ENCODE results near the gene GPR18. TPM values are rescaled to one million over a fixed set of nuclear protein-coding genes. Genes with fewer than 3 reads are reported as not detected.

GPR18 gene
- total RNA-seq, 1 experiment from 2014 or later: not detected

GRCh38 chr13:99301056-99301838 is 43.1 kb upstream of the GPR18 start (continued):
- TF ChIP-seq EZH2 (IDR thresholded peaks at IDR 0.05) (no peak), ZNF274 (IDR thresholded peaks at IDR 0.05; ENCODE audit: low read depth, low read length) (no peak), SIN3A (IDR thresholded peaks at IDR 0.05; ENCODE audit: low read depth) (no peak)
- TF ChIP-seq, protein P1, sequence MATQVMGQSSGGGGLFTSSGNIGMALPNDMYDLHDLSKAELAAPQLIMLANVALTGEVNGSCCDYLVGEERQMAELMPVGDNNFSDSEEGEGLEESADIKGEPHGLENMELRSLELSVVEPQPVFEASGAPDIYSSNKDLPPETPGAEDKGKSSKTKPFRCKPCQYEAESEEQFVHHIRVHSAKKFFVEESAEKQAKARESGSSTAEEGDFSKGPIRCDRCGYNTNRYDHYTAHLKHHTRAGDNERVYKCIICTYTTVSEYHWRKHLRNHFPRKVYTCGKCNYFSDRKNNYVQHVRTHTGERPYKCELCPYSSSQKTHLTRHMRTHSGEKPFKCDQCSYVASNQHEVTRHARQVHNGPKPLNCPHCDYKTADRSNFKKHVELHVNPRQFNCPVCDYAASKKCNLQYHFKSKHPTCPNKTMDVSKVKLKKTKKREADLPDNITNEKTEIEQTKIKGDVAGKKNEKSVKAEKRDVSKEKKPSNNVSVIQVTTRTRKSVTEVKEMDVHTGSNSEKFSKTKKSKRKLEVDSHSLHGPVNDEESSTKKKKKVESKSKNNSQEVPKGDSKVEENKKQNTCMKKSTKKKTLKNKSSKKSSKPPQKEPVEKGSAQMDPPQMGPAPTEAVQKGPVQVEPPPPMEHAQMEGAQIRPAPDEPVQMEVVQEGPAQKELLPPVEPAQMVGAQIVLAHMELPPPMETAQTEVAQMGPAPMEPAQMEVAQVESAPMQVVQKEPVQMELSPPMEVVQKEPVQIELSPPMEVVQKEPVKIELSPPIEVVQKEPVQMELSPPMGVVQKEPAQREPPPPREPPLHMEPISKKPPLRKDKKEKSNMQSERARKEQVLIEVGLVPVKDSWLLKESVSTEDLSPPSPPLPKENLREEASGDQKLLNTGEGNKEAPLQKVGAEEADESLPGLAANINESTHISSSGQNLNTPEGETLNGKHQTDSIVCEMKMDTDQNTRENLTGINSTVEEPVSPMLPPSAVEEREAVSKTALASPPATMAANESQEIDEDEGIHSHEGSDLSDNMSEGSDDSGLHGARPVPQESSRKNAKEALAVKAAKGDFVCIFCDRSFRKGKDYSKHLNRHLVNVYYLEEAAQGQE (IDR thresholded peaks at IDR 0.05; ENCODE audit: low read depth): no peak

DNA sequence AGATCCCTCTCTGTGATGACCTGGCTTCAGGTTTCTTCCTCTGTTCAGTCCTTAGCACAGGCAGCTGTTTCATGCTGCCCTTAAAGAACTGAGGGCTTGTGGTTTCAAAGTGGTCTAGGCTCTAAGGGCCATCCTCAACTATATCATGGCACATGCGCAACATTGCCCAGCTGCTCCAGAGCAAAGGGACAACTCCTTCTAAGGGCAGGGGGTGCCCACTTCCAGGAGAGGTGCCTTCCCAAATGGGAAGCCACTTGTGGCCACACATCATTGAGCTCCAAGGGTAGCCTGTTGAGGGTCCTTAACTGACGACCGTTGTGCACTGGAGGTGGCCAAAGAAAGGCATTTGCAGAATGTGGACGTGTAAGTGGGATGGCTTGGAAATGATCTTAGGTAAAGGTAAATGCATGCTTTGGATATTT is 41.8 kb upstream of the GPR18 start:
- no peak overlapping the region for H3K9ac ChIP-seq (ENCODE audit: low read length)
- H3K79me2 ChIP-seq (ENCODE audit: insufficient read depth, low read length): 0 out of 2 replicates have a peak, but pooled peaks cover 5% of the 10 kb centered on the region
- no peaks in the 10 kb centered on the region for H3K9me2 ChIP-seq (ENCODE audit: insufficient read depth)
- intact Hi-C loops (cut with micrococcal nuclease): no loop called here
- RAD21 ChIA-PET (ENCODE audit: low non-redundant PET in 1 of 2, low total read pairs in 2 of 2, uncharacterized antibody in 2 of 2, unreplicated experiment in 2 of 2): no interaction called here
- H3K4me2 ChIP-seq (ENCODE audit: low read length): no peak overlapping the region
- no peaks in the 10 kb centered on the region for H3K27me3 ChIP-seq (ENCODE audit: insufficient read depth, low read length)
- POLR2A ChIA-PET: no interaction called here
- no peak overlapping the region for H2AFZ ChIP-seq (ENCODE audit: low read depth, low read length, poor library complexity, severe bottlenecking)
- CTCF ChIA-PET: no interaction called here
- H3K27ac ChIP-seq (ENCODE audit: low read depth, low read length): no peak overlapping the region
- H3K9me3 ChIP-seq (ENCODE audit: control insufficient read depth in 1 of 2, insufficient read depth in 1 of 2, low read depth in 1 of 2, low read length in 2 of 2): no peaks in the 10 kb centered on the region; a peak in 1 of 4 replicates
- DNase-seq (ENCODE audit: low read depth, low spot score) (no peak), ATAC-seq (no peak)
- BruUV-seq (replicated peaks): no TSS peak
- H3K4me3 ChIP-seq (replicated peaks in 1 of 2; ENCODE audit: low read depth in 1 of 2, low read length in 2 of 2): no peak overlapping the region
- H4K20me1 ChIP-seq (ENCODE audit: insufficient read depth): no peaks in the 10 kb centered on the region
- H3K36me3 ChIP-seq (ENCODE audit: control insufficient read depth in 1 of 2, insufficient read depth in 2 of 2, low read length in 2 of 2): no peaks in the 10 kb centered on the region; a peak in 1 of 4 replicates
- peaks cover 0 to 13% of the 10 kb centered on the region in 2 experiments; a peak in 1 of 4 replicates for H3K4me1 ChIP-seq (ENCODE audit: control insufficient read depth in 1 of 2, insufficient read depth in 2 of 2, low read length in 2 of 2)
- TF ChIP-seq FOSL1 (IDR thresholded peaks at IDR 0.05; ENCODE audit: low read depth): no peak
- TF ChIP-seq, protein P2, sequence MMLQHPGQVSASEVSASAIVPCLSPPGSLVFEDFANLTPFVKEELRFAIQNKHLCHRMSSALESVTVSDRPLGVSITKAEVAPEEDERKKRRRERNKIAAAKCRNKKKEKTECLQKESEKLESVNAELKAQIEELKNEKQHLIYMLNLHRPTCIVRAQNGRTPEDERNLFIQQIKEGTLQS (IDR thresholded peaks at IDR 0.05): no peak
- no peak for TF ChIP-seq MAX (IDR thresholded peaks at IDR 0.05)
- TF ChIP-seq SIN3A (IDR thresholded peaks at IDR 0.05; ENCODE audit: low read depth): no peak
- TF ChIP-seq TCF7L2 (IDR thresholded peaks at IDR 0.05; ENCODE audit: borderline replicate concordance, extremely low read depth, insufficient read depth, insufficient read length): no peak
- no peak for TF ChIP-seq ELF1 (IDR thresholded peaks at IDR 0.05; ENCODE audit: borderline replicate concordance, low read depth)
- TF ChIP-seq EZH2 (IDR thresholded peaks at IDR 0.05): no peak
- TF ChIP-seq POLR2A (IDR thresholded peaks at IDR 0.05; ENCODE audit: borderline replicate concordance, extremely low read depth, insufficient read depth, insufficient read length): no peak
- no peak for TF ChIP-seq YY1 (IDR thresholded peaks at IDR 0.05; ENCODE audit: extremely low read depth, insufficient replicate concordance, low read depth, low read length)
- TF ChIP-seq POLR2AphosphoS5 (IDR thresholded peaks at IDR 0.05; ENCODE audit: low read depth, low read length): no peak
- TF ChIP-seq SRF (IDR thresholded peaks at IDR 0.05; ENCODE audit: low read depth): no peak
- no peak for TF ChIP-seq EZH2phosphoT487 (IDR thresholded peaks at IDR 0.05; ENCODE audit: borderline replicate concordance)
- no peak for TF ChIP-seq SP1 (IDR thresholded peaks at IDR 0.05; ENCODE audit: low read depth)
- TF ChIP-seq, protein P3, sequence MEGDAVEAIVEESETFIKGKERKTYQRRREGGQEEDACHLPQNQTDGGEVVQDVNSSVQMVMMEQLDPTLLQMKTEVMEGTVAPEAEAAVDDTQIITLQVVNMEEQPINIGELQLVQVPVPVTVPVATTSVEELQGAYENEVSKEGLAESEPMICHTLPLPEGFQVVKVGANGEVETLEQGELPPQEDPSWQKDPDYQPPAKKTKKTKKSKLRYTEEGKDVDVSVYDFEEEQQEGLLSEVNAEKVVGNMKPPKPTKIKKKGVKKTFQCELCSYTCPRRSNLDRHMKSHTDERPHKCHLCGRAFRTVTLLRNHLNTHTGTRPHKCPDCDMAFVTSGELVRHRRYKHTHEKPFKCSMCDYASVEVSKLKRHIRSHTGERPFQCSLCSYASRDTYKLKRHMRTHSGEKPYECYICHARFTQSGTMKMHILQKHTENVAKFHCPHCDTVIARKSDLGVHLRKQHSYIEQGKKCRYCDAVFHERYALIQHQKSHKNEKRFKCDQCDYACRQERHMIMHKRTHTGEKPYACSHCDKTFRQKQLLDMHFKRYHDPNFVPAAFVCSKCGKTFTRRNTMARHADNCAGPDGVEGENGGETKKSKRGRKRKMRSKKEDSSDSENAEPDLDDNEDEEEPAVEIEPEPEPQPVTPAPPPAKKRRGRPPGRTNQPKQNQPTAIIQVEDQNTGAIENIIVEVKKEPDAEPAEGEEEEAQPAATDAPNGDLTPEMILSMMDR (IDR thresholded peaks at IDR 0.05 in 2 of 3, conservative IDR thresholded peaks at IDR 0.05 in 1 of 3; ENCODE audit: borderline replicate concordance in 1 of 3, insufficient read depth in 1 of 3, low read depth in 2 of 3, low read length in 2 of 3): no peak
- TF ChIP-seq RAD21 (IDR thresholded peaks at IDR 0.05; ENCODE audit: low read depth): no peak
